Cardiac fibroblast (primary cell): ENCODE data around the gene L3MBTL2.
A peak's percentile ranks its signal among the peaks of the same experiment; 100 is the strongest.

Source experiments
- DNase-seq, 2 donors: peaks; one replicate each; pipeline versions ENCODE4 v3.0.0 to v3.0.0-alpha.2; 2010; ENCODE audit warnings: low read depth in 2 of 2
- H3K4me3 ChIP-seq, 2 donors: replicated peaks in 1 of 2; 1 replicate in 1 of 2; 2 replicates in 1 of 2; pipeline ENCODE4 v1.5.1; 2011; ENCODE audit warnings: low read depth in 2 of 2, low read length in 2 of 2, mild to moderate bottlenecking in 2 of 2, moderate library complexity in 1 of 2
- TF ChIP-seq, protein P1 (sequence below): IDR thresholded peaks from one replicate; pipeline ENCODE4 v1.5.1; 2011; ENCODE audit warnings: low read depth, mild to moderate bottlenecking, low read length, inconsistent platforms

The L3MBTL2 gene

DNA sequence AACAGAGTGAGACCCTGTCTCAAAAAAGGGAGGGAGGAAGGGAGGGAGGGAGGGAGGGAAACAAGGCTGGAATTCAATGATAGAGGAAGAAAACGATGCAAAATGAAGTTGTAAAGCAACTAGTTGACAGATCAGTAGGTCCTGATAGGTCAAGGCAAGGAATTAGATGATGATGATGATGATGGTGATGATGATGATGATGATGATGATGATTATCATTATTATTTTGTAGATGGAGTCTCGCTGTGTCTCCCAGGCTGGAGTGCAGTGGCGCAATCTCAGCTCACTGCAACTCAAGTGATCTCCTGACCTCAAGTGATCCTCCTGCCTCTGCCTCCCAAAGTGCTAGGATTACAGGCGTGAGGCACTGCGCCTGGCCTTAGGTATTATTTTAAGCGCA, 11.3 kb upstream of the L3MBTL2 start:
- DNase-seq, result no peak
- TF ChIP-seq, protein P1, sequence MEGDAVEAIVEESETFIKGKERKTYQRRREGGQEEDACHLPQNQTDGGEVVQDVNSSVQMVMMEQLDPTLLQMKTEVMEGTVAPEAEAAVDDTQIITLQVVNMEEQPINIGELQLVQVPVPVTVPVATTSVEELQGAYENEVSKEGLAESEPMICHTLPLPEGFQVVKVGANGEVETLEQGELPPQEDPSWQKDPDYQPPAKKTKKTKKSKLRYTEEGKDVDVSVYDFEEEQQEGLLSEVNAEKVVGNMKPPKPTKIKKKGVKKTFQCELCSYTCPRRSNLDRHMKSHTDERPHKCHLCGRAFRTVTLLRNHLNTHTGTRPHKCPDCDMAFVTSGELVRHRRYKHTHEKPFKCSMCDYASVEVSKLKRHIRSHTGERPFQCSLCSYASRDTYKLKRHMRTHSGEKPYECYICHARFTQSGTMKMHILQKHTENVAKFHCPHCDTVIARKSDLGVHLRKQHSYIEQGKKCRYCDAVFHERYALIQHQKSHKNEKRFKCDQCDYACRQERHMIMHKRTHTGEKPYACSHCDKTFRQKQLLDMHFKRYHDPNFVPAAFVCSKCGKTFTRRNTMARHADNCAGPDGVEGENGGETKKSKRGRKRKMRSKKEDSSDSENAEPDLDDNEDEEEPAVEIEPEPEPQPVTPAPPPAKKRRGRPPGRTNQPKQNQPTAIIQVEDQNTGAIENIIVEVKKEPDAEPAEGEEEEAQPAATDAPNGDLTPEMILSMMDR, result no peak
- H3K4me3 ChIP-seq, result no peak overlapping the region

DNA sequence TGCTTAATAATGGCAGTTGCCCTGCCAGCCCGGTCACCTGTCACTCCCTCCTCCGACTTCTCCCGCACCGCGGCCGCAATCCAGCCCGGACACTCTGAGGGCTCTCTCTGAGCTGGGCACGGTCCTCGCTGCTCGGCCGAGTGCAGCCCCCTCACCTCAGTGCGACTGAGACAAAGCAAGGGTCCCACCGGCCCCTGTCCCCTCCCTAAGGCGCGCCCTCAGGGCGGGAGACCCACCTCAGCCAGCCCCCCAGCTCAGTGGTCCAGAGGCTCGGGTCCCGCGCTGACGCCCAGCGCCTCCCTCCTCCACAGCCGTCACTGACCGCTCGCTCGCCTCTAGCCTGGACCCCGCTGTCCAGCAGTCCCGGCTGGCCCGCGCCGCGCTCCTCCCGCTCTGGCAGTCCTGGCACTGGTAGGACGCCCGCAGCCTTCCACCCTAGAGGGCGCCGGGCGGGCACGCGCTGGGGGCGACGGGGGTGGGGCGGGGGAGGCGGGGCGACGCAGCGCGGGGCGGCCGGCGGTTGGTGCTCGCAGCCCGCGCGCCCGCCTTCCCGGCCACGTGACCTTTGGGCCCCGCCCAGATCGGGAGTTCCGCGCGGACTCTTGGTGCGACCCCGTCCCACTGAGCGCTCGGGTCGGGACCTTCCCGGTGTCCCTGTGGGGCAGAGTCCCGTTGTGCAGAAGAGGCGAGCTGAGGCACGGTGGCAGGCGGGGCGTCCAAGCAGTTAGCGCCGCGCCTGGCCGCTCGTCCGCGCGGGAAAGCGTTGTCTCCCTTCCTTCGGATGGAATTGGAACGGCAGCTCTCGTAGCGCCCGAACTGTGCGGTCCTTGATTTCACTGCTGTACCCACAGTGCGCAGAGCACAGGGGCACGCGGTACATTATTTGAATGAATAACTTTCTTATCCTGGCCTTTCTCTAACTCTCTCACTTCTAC, 7.8 kb upstream of the L3MBTL2 start:
- TF ChIP-seq, protein P1, result peak; percentile 14
- DNase-seq, result peak; percentile 50
- H3K4me3 ChIP-seq, result peak overlapping the region; percentile 86

DNA sequence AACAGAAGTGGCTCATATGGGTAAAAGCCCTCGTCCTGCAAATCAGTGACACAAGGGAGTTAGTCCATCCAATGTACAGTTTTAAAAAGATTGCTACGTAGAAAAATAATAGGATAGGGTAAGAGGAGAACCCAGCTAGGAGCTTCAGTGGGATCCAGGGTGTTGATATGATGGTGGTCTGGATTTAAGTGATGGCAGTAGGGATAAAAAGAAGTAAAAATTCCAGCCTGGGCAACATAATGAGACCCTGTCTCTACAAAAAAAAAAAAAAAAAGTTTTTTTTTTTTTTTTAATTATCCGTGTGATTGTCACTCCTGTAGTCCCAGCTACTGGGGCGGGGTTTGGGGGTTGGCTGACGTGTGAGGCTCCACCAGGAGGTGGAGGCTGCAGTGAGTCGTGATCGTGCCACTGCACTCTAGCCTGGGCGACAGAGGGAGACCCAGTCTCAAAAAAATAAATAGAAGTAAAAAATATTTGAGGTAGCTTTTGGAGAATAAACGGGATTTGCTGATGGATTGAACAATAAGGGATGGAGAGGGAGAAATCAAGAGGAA, 7.0 kb upstream of the L3MBTL2 start:
- H3K4me3 ChIP-seq, result peak overlapping the region; percentile 86
- DNase-seq, result peak in 1 of 2 donors; percentile 17
- TF ChIP-seq, protein P1, result peak; percentile 2

DNA sequence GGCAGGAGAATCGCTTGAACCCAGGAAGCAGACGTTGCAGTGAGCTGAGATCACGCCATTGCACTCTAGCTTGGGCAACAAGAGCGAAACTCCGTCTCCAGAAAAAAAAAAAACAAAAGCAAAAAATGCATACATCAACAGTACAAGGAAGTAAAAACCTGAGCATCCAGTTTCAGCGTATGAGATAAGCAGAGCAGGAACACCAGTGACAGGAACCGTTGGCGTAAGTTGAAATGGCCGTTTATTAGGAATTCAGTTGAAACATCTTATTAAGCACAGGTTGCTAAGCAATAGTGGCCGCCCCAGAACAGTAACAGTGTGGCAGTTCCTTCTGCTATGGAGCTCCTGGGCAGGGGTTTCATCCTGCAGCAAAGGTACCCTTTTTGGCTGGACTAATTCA, 4.0 kb upstream of the L3MBTL2 start:
- no peak overlapping the region for H3K4me3 ChIP-seq
- DNase-seq, result no peak
- TF ChIP-seq, protein P1, result no peak

DNA sequence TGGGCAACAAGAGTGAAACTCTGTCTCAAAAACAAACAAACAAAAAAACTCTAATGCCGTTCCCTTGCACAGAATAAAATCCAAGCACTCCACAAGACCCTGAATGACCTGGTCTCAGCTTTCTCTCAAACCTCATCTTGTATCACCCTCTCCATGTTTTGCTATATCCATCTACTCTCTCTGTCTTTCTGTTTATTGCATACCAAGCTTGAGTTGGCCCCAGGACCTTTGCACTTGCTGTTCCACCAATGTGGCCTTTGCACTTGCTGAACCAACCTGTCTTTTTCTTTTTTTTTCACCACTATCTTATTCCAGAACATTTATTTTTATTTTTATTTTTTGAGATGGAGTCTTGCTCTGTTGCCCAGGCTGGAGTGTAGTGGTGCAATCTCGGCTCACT, 2.0 kb upstream of the L3MBTL2 start:
- DNase-seq, result no peak
- TF ChIP-seq, protein P1, result no peak
- no peak overlapping the region for H3K4me3 ChIP-seq

DNA sequence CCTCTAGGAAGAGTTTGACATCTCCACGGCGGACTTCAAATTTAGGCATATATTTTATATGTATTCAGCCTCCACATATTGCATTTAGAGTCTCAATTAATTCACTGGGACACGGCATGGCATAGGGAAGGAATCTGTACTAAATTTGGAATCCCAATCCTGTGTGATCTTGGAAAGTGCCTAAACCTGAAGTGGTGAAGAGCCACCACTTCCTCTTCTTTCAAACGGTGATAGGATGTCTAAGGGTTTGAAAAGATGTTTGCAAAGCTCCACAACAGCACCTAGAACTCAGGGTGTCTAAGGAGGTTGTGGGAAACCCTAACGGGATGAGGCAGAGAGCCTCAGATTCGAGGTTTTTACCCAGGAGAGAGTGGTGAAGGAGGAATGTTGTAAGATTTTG, 1.0 kb upstream of the L3MBTL2 start:
- TF ChIP-seq, protein P1, result no peak
- DNase-seq, result no peak
- no peak overlapping the region for H3K4me3 ChIP-seq
